H1 (cell line): ENCODE results near the gene PHOX2A. TPM values are rescaled to one million over a fixed set of nuclear protein-coding genes. Genes with fewer than 3 reads are reported as not detected.

ENCODE experiments used
- CTCF ChIA-PET: fragments of 300-600 bp; sonication (Branson Sonifier 250); formaldehyde crosslinking; loops from one replicate; lab custom pipeline; 2021; ENCODE audit not compliant: partially characterized antibody; lab: Charles Lee
- POLR2A ChIA-PET: fragments of 300-600 bp; sonication (Branson Sonifier 250); formaldehyde crosslinking; loops from one replicate; lab custom pipeline; 2021; ENCODE audit warnings: inconsistent platforms; ENCODE audit not compliant: partially characterized antibody; lab: Charles Lee
- DNase-seq, 2 experiments: peaks; one replicate each; pipeline versions ENCODE4 v3.0.0 to v3.0.0-alpha.2; 2010 to 2022; ENCODE audit warnings: low spot score in 2 of 2, low read depth in 1 of 2, mixed read lengths in 1 of 2
- FAIRE-seq: peaks from 2 replicates; lab custom pipeline; 2011; peaks lifted over from hg19 to GRCh38; lab: Jason Lieb, UNC
- H2AFZ ChIP-seq: 2 replicates; pipeline ENCODE4 v1.8.1; 2012; ENCODE audit warnings: low read length, inconsistent platforms
- H2AK5ac ChIP-seq: 2 replicates; pipeline ENCODE4 v1.6.1; 2013; ENCODE audit warnings: low read depth, low read length
- H2BK120ac ChIP-seq: replicated peaks from 2 replicates; pipeline ENCODE3; 2013; ENCODE audit warnings: low read depth, low read length, inconsistent platforms
- H2BK12ac ChIP-seq: 2 replicates; pipeline ENCODE4 v1.6.1; 2013; ENCODE audit warnings: low read depth, low read length
- H2BK15ac ChIP-seq: 2 replicates; pipeline ENCODE4 v1.6.1; 2013; ENCODE audit warnings: low read length
- H2BK20ac ChIP-seq: 2 replicates; pipeline ENCODE4 v1.6.1; 2013; ENCODE audit warnings: low read length
- H2BK5ac ChIP-seq: 2 replicates; pipeline ENCODE4 v1.6.1; 2013; ENCODE audit warnings: low read depth, low read length
- H3K14ac ChIP-seq: 2 replicates; pipeline ENCODE4 v1.6.1; 2013; ENCODE audit warnings: inconsistent platforms; ENCODE audit not compliant: insufficient read length
- H3K18ac ChIP-seq: 2 replicates; pipeline ENCODE4 v1.6.1; 2013; ENCODE audit warnings: low read length; ENCODE audit errors: extremely low read depth
- H3K23ac ChIP-seq: 2 replicates; pipeline ENCODE4 v1.6.1; 2013; ENCODE audit warnings: inconsistent platforms; ENCODE audit not compliant: insufficient read length
- H3K23me2 ChIP-seq: 2 replicates; pipeline ENCODE4 v1.6.1; 2013; ENCODE audit warnings: low read depth, low read length
- H3K27ac ChIP-seq: 2 replicates; pipeline ENCODE4 v1.6.1; 2011; ENCODE audit warnings: low read depth, low read length, inconsistent platforms
- H3K27me3 ChIP-seq, 4 experiments: replicated peaks in 1 of 4; 1 replicate in 1 of 4; 2 replicates in 3 of 4; pipeline versions ENCODE4 v1.6.1 to v1.8.1; 2011 to 2013; ENCODE audit warnings: low read length in 3 of 4, mild to moderate bottlenecking in 3 of 4, inconsistent platforms in 2 of 4, mixed read lengths in 2 of 4, moderate library complexity in 1 of 4; ENCODE audit not compliant: control insufficient read depth in 3 of 4, insufficient read depth in 3 of 4; ENCODE audit errors: extremely low read depth in 1 of 4
- H3K36me3 ChIP-seq, 4 experiments: 2 replicates each; pipeline versions ENCODE4 v1.6.1 to v1.8.1; 2011 to 2013; ENCODE audit warnings: mild to moderate bottlenecking in 4 of 4, low read length in 3 of 4, moderate library complexity in 2 of 4, control low read depth in 1 of 4, inconsistent platforms in 1 of 4; ENCODE audit not compliant: insufficient read depth in 4 of 4, control insufficient read depth in 2 of 4
- H3K4ac ChIP-seq: replicated peaks from 2 replicates; pipeline ENCODE3; 2013; ENCODE audit warnings: low read length, low read depth, mixed read lengths, inconsistent platforms; ENCODE audit not compliant: insufficient read length
- H3K4me1 ChIP-seq, 4 experiments: replicated peaks in 1 of 4; 1 replicate in 1 of 4; 2 replicates in 3 of 4; pipeline versions ENCODE4 v1.6.1 to v1.8.1; 2011 to 2013; ENCODE audit warnings: low read length in 3 of 4, inconsistent platforms in 2 of 4, mixed read lengths in 1 of 4; ENCODE audit not compliant: insufficient read depth in 4 of 4, control insufficient read depth in 3 of 4
- H3K4me2 ChIP-seq, 2 experiments: 2 replicates each; pipeline versions ENCODE4 v1.6.1 to v1.8.1; 2011 to 2013; ENCODE audit warnings: low read depth in 2 of 2, low read length in 2 of 2, control low read depth in 1 of 2, inconsistent platforms in 1 of 2, mild to moderate bottlenecking in 1 of 2; ENCODE audit not compliant: insufficient read depth in 1 of 2
- H3K4me3 ChIP-seq, 4 experiments: fragments of 200-600, 300-600 bp in 1 of 4; sonication (generic), shearing (Covaris generic), sonication (Bioruptor Twin) in 1 of 4; 2 replicates each; pipeline versions ENCODE4 v1.5.1 to v1.8.1; 2011 to 2016; ENCODE audit warnings: low read length in 4 of 4, low read depth in 3 of 4, control low read depth in 2 of 4, inconsistent platforms in 2 of 4, mild to moderate bottlenecking in 2 of 4, mixed read lengths in 1 of 4, moderate library complexity in 1 of 4; ENCODE audit not compliant: insufficient read depth in 2 of 4; ENCODE audit errors: extremely low read depth in 1 of 4
- H3K56ac ChIP-seq: replicated peaks from 2 replicates; pipeline ENCODE3; 2013; ENCODE audit warnings: low read depth, mild to moderate bottlenecking, mixed read lengths, low read length, inconsistent platforms; ENCODE audit not compliant: insufficient read length
- H3K79me1 ChIP-seq: 2 replicates; pipeline ENCODE4 v1.6.1; 2013; ENCODE audit warnings: low read depth, low read length, control low read depth
- H3K79me2 ChIP-seq, 2 experiments: 2 replicates each; pipeline versions ENCODE4 v1.6.1 to v1.8.1; 2012 to 2013; ENCODE audit warnings: low read length in 2 of 2, mild to moderate bottlenecking in 2 of 2, inconsistent platforms in 1 of 2; ENCODE audit not compliant: insufficient read depth in 2 of 2, control insufficient read depth in 1 of 2
- H3K9ac ChIP-seq, 4 experiments: replicated peaks in 1 of 4; 1 replicate in 1 of 4; 2 replicates in 3 of 4; pipeline versions ENCODE4 v1.6.1 to v1.8.1; 2011 to 2013; ENCODE audit warnings: low read depth in 3 of 4, low read length in 3 of 4, control low read depth in 2 of 4, mild to moderate bottlenecking in 2 of 4, moderate library complexity in 2 of 4, inconsistent platforms in 1 of 4; ENCODE audit errors: extremely low read depth in 1 of 4
- H3K9me3 ChIP-seq, 2 experiments: 2 replicates each; pipeline versions ENCODE4 v1.6.1 to v1.8.1; 2012 to 2013; ENCODE audit warnings: mild to moderate bottlenecking in 2 of 2, moderate library complexity in 2 of 2, control low read depth in 1 of 2, inconsistent platforms in 1 of 2, low read depth in 1 of 2, low read length in 1 of 2, mixed read lengths in 1 of 2; ENCODE audit not compliant: insufficient read depth in 2 of 2
- H4K20me1 ChIP-seq, 2 experiments: replicated peaks in 1 of 2; 2 replicates each; pipeline versions ENCODE3 to v1.8.1; 2011 to 2013; ENCODE audit warnings: inconsistent platforms in 2 of 2, low read length in 2 of 2, mild to moderate bottlenecking in 1 of 2; ENCODE audit not compliant: insufficient read depth in 2 of 2, control insufficient read depth in 1 of 2
- H4K5ac ChIP-seq: 2 replicates; pipeline ENCODE4 v1.6.1; 2013; ENCODE audit warnings: low read length, low read depth, mixed read lengths, inconsistent platforms; ENCODE audit not compliant: insufficient read length
- H4K8ac ChIP-seq: 2 replicates; pipeline ENCODE4 v1.8.0; 2013; ENCODE audit warnings: mild to moderate bottlenecking, moderate library complexity, low read length, inconsistent platforms; ENCODE audit not compliant: insufficient read depth; ENCODE audit errors: extremely low read depth
- H4K91ac ChIP-seq: replicated peaks from 2 replicates; pipeline ENCODE3; 2013; ENCODE audit warnings: low read length, mixed read lengths, inconsistent platforms; ENCODE audit not compliant: insufficient read length
- EZH2 ChIP-seq: fragments of 200-600 bp; sonication (generic); IDR thresholded peaks from 2 replicates; pipeline ENCODE4 v1.7.1; 2012; ENCODE audit warnings: low read depth, mild to moderate bottlenecking, moderate library complexity, low read length, inconsistent platforms; ENCODE audit not compliant: severe bottlenecking
- SIX5 ChIP-seq: IDR thresholded peaks from 2 replicates; pipeline ENCODE4 v1.6.1; 2011; ENCODE audit warnings: mild to moderate bottlenecking, low read depth, low read length
- WGBS, 2 experiments: shearing (Covaris generic) in 1 of 2; methylation state at CpG; one replicate each; pipeline versions ENCODE4 v1.1.6 to v1.1.7; 2013 to 2015; ENCODE audit warnings: low lambda C conversion rate in 2 of 2, mixed read lengths in 2 of 2, inconsistent platforms in 1 of 2, low coverage in 1 of 2, missing lambda C conversion rate in 1 of 2; ENCODE audit not compliant: insufficient replicate concordance in 2 of 2, insufficient coverage in 1 of 2, insufficient read length in 1 of 2; ENCODE audit errors: extremely low coverage in 1 of 2, missing lambda C conversion rate in 1 of 2; 5-methylcytosine and 5-hydroxymethylcytosine counted together
- polyA plus RNA-seq, 7 experiments: library from polyadenylated mRNA; depleted of rRNA in 3 of 7; stranded (reverse) in 5 of 7; unstranded in 2 of 7; fragments of >200 nt in 5 of 7; fragments of 200-250 nt in 2 of 7; gene quantifications; 1 replicate in 5 of 7; 2 replicates in 1 of 7; 4 replicates in 1 of 7; pipeline versions ENCODE4 v1.2.1 to v1.2.3, GENCODE V29; 2011 to 2013; ENCODE audit warnings: missing spikeins in 2 of 7, mixed read lengths in 2 of 7
- total RNA-seq: library from RNA; stranded (reverse); fragmentation: NEBNext Ultra II Directional; extraction: Animal tissue kit (Norgen Biotek cat#: 25700); gene quantifications from 2 replicates; pipeline ENCODE4 v1.2.1, GENCODE V29; 2021

Gene PHOX2A
- total and polyA plus RNA-seq, 2 of the 8 experiments (the other 6 are each of a cell fraction or from before 2014, with no cell fraction given): 0.67 TPM; not detected in 1

- Histone ChIP-seq H3K4me1 (peaks cover 0 to 3% (median 0%) of the 10 kb centered on the region in 4 experiments; a peak in 1 of 7 replicates), H3K18ac (no peak overlapping the region), H3K14ac (no peak overlapping the region), H4K5ac (no peak overlapping the region), H2BK20ac (no peak overlapping the region), H2BK5ac (no peak overlapping the region), H3K9me3 (no peaks in the 10 kb centered on the region), H2BK15ac (no peak overlapping the region), H3K27ac (no peak overlapping the region), H3K56ac (no peak overlapping the region), H2AFZ (no peak overlapping the region), H3K23me2 (no peaks in the 10 kb centered on the region), H4K20me1 (no peaks in the 10 kb centered on the region), H3K4me3 (no peak overlapping the region), H2AK5ac (no peak overlapping the region), H3K27me3 (no peaks in the 10 kb centered on the region), H3K23ac (no peak overlapping the region), H3K4me2 (no peak overlapping the region), H2BK12ac (no peak overlapping the region), H3K36me3 (no peaks in the 10 kb centered on the region), H3K79me2 (no peaks in the 10 kb centered on the region), H3K9ac (no peak overlapping the region), H3K79me1 (no peaks in the 10 kb centered on the region), H3K4ac (no peak overlapping the region), H4K8ac (no peak overlapping the region), H4K91ac (no peak overlapping the region), H2BK120ac (no peak overlapping the region)
- POLR2A ChIA-PET: no interaction called here
- no peak for FAIRE-seq
- CTCF ChIA-PET: interaction anchor here (1.0 to 2.8 kb wide), 6 partner anchors 9 to 383 kb away, joined by 3 to 16 read pairs (median 6); no protein-coding TSS in a partner anchor
- 85% methylated on average over 5 of the region's 5 CpGs; no CpG with 5 or more reads in 1 of the 2 experiments for WGBS, 2 experiments
- no peak for DNase-seq
- TF ChIP-seq EZH2: no peak
- no peak for TF ChIP-seq SIX5
Observed at GRCh38 chr11:72190631-72191071, 53.3 kb downstream of the PHOX2A start.
